A549 (cell line): ENCODE measurements around the gene UMAD1. TPM values are rescaled to one million over a fixed set of nuclear protein-coding genes. Genes with fewer than 3 reads are reported as not detected.

ENCODE experiments used
- ATAC-seq, 2 experiments: fragments of 200-7000 bp in 1 of 2; fragments of >200 bp in 1 of 2; cut with Nextera tagmentation in 1 of 2; cut with Tn5 transposase in 1 of 2; 3 replicates each; pipeline versions ENCODE4 v1.8.0 to v1.9.1; 2018 to 2020; ENCODE audit warnings: mild to moderate bottlenecking in 1 of 2, moderate library complexity in 1 of 2
- CTCF ChIA-PET: fragments of 300-600 bp; sonication (Branson Sonifier 250); formaldehyde crosslinking; extraction: SDS; loops from one replicate; lab custom pipeline; 2021; ENCODE audit warnings: antibody characterized with exemption, inconsistent platforms; lab: Yijun Ruan, JAX
- POLR2A ChIA-PET: fragments of 350-600 bp; formaldehyde crosslinking; extraction: SDS; loops from one replicate; lab custom pipeline; 2021; ENCODE audit warnings: antibody characterized with exemption, inconsistent platforms; lab: Yijun Ruan, JAX
- DNase-seq, 2 experiments: peaks; one replicate each; pipeline versions ENCODE4 v3.0.0 to v3.0.0-alpha.2; 2011 to 2016; ENCODE audit warnings: low read depth in 1 of 2, low spot score in 1 of 2
- FAIRE-seq: peaks from 2 replicates; lab custom pipeline; 2011; peaks lifted over from hg19 to GRCh38; lab: Jason Lieb, UNC
- H3K27ac ChIP-seq, 2 experiments: fragments of >200 bp; sonication (Bioruptor Twin); formaldehyde crosslinking; 3 replicates each; pipeline ENCODE4 v1.5.1; 2016 to 2017
- H3K4me1 ChIP-seq: fragments of >200 bp; sonication (Bioruptor Twin); formaldehyde crosslinking; 3 replicates; pipeline ENCODE4 v1.6.1; 2016
- H3K4me2 ChIP-seq: fragments of >200 bp; sonication (Bioruptor Twin); formaldehyde crosslinking; 3 replicates; pipeline ENCODE4 v1.6.1; 2016
- H3K4me3 ChIP-seq: fragments of >200 bp; sonication (Bioruptor Twin); formaldehyde crosslinking; 3 replicates; pipeline ENCODE4 v1.5.1; 2016
- H3K9me3 ChIP-seq: fragments of >200 bp; sonication (Bioruptor Twin); formaldehyde crosslinking; 3 replicates; pipeline ENCODE4 v1.6.1; 2016
- BHLHE40 ChIP-seq: IDR thresholded peaks from 2 replicates; pipeline ENCODE4 v1.6.1; 2012; ENCODE audit warnings: low read depth, low read length, inconsistent platforms
- CBX8 ChIP-seq: fragments of 200-600 bp; sonication (generic); IDR thresholded peaks from 2 replicates; pipeline ENCODE4 v1.6.1; 2016
- FOSL2 ChIP-seq, 2 experiments: fragments of 450-650 bp in 1 of 2; fragments of >200 bp in 1 of 2; sonication (Bioruptor Twin) in 1 of 2; formaldehyde crosslinking; IDR thresholded peaks; 2 replicates each; pipeline versions ENCODE4 v1.5.0 to v1.6.1; 2016 to 2020; ENCODE audit warnings: mild to moderate bottlenecking in 1 of 2, moderate library complexity in 1 of 2
- FOXS1 ChIP-seq: fragments of 250-450 bp; sonication (Bioruptor Pico); IDR thresholded peaks from 2 replicates; pipeline ENCODE4 v1.5.0; 2020; ENCODE audit warnings: mild to moderate bottlenecking, moderate library complexity
- GATA3 ChIP-seq: IDR thresholded peaks from 2 replicates; pipeline ENCODE4 v1.6.1; 2012; ENCODE audit warnings: borderline replicate concordance
- HDAC2 ChIP-seq: fragments of 200-600 bp; sonication (generic); IDR thresholded peaks from 2 replicates; pipeline ENCODE4 v1.6.1; 2016
- HEYL ChIP-seq: fragments of 250-450 bp; sonication (Bioruptor Pico); IDR thresholded peaks from 2 replicates; pipeline ENCODE4 v1.8.0; 2021; ENCODE audit warnings: mild to moderate bottlenecking, moderate library complexity
- HOXB5 ChIP-seq: fragments of 250-450 bp; sonication (Bioruptor Pico); IDR thresholded peaks from 2 replicates; pipeline ENCODE4 v1.5.0; 2020; ENCODE audit warnings: mild to moderate bottlenecking, moderate library complexity
- KDM5A ChIP-seq: fragments of 200-600 bp; sonication (generic); IDR thresholded peaks from 2 replicates; pipeline ENCODE4 v1.6.1; 2016; ENCODE audit warnings: antibody characterized with exemption, mild to moderate bottlenecking
- MAZ ChIP-seq: fragments of 150-350 bp; IDR thresholded peaks from 2 replicates; pipeline ENCODE4 v1.6.1; 2014; ENCODE audit warnings: antibody characterized with exemption, low read depth, low read length, borderline replicate concordance
- NFE2L2 ChIP-seq: fragments of 150-350 bp; conservative IDR thresholded peaks from 2 replicates; pipeline ENCODE4 v1.6.1; 2014; ENCODE audit warnings: low read length
- NR3C1 ChIP-seq: fragments of >200 bp; sonication (Bioruptor Twin); formaldehyde crosslinking; IDR thresholded peaks from 3 replicates; pipeline ENCODE4 v1.6.1; 2017
- RARB ChIP-seq: fragments of 250-450 bp; sonication (Bioruptor Pico); IDR thresholded peaks from 2 replicates; pipeline ENCODE4 v1.8.0; 2021; ENCODE audit warnings: mild to moderate bottlenecking, moderate library complexity
- RCOR1 ChIP-seq: fragments of 150-350 bp; IDR thresholded peaks from 2 replicates; pipeline ENCODE4 v1.6.1; 2014; ENCODE audit warnings: antibody characterized with exemption, low read length, low read depth
- TFCP2L1 ChIP-seq: fragments of 250-450 bp; sonication (Bioruptor Pico); IDR thresholded peaks from 2 replicates; pipeline ENCODE4 v1.5.0; 2021; ENCODE audit warnings: mild to moderate bottlenecking
- ZC3H11A ChIP-seq: fragments of 450-650 bp; IDR thresholded peaks from 2 replicates; pipeline ENCODE4 v1.6.1; 2014; ENCODE audit warnings: antibody characterized with exemption, mild to moderate bottlenecking
- ZFP36 ChIP-seq: fragments of 450-650 bp; IDR thresholded peaks from 2 replicates; pipeline ENCODE4 v1.6.1; 2014; ENCODE audit warnings: borderline replicate concordance; ENCODE audit not compliant: partially characterized antibody
- ZSCAN20 ChIP-seq: fragments of 250-450 bp; sonication (Bioruptor Pico); IDR thresholded peaks from 2 replicates; pipeline ENCODE4 v1.8.0; 2022; ENCODE audit warnings: mild to moderate bottlenecking, moderate library complexity
- WGBS: methylation state at CpG from one replicate; pipeline ENCODE4 v1.1.6; 2017; ENCODE audit errors: missing lambda C conversion rate; 5-methylcytosine and 5-hydroxymethylcytosine counted together
- polyA plus RNA-seq, 4 experiments: library from polyadenylated mRNA; depleted of rRNA in 3 of 4; stranded (reverse); fragments of >200 nt; fragmentation: RNase III in 1 of 4; extraction: RNeasy Plus Mini Kit Qiagen cat#74134 plus additional on column Dnase treatment in 1 of 4; gene quantifications; 2 replicates in 3 of 4; 3 replicates in 1 of 4; pipeline ENCODE4 v1.2.3, GENCODE V29; 2011 to 2017
- TF ChIP-seq, protein P1 (sequence below): fragments of >200 bp; sonication (Bioruptor Twin); formaldehyde crosslinking; IDR thresholded peaks from 3 replicates; pipeline ENCODE4 v1.6.1; 2016
- TF ChIP-seq, protein P2 (sequence below): IDR thresholded peaks from 2 replicates; pipeline ENCODE4 v1.6.1; 2012
- TF ChIP-seq, protein P3 (sequence below): fragments of 450-650 bp; IDR thresholded peaks from 2 replicates; pipeline ENCODE4 v1.6.1; 2014; ENCODE audit warnings: antibody characterized with exemption
- TF ChIP-seq, protein P4 (sequence below): fragments of 250-450 bp; sonication (Bioruptor Pico); IDR thresholded peaks from 2 replicates; pipeline ENCODE4 v1.5.0; 2021; ENCODE audit warnings: mild to moderate bottlenecking, moderate library complexity, borderline replicate concordance
- TF ChIP-seq, protein P5 (sequence below): fragments of >200 bp; sonication (Bioruptor Twin); formaldehyde crosslinking; IDR thresholded peaks from 3 replicates; pipeline ENCODE4 v1.5.1; 2016
- TF ChIP-seq, protein P6 (sequence below): fragments of 250-450 bp; sonication (Bioruptor Pico); IDR thresholded peaks from 2 replicates; pipeline ENCODE4 v1.5.0; 2020; ENCODE audit warnings: low read depth, mild to moderate bottlenecking, moderate library complexity

The UMAD1 gene
- polyA plus RNA-seq, 2 of the 4 experiments (the other 2 are of a cell fraction) = 21.4 to 46.4 TPM

DNA sequence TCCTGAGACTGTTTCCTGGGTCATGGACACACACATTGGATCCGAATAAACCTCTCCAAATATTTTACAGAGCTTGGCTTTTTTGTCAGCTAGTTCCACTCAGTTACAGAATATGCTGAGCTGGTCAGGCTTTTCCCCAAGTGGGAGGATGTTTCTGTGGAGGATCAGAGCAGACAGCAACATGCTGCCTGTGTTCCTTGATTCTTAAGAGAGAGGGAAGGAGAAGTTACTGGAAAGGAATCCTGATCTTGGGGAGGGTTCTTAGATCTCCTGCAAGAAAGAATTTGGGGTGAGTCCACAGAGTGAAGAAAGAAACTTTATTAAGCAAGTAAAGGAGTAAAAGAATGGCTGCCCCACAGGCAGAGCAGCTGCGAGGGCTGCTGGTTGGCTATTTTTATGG, 154.7 kb downstream of the UMAD1 start:
- no peak overlapping the region for H3K4me2 ChIP-seq
- no peak overlapping the region for H3K4me3 ChIP-seq
- 0 out of 6 replicates have a peak overlapping the region, but pooled peaks of 1 of the 2 experiments have one; percentile 18 for H3K27ac ChIP-seq
- TF ChIP-seq RARB = no peak
- TF ChIP-seq, protein P1, sequence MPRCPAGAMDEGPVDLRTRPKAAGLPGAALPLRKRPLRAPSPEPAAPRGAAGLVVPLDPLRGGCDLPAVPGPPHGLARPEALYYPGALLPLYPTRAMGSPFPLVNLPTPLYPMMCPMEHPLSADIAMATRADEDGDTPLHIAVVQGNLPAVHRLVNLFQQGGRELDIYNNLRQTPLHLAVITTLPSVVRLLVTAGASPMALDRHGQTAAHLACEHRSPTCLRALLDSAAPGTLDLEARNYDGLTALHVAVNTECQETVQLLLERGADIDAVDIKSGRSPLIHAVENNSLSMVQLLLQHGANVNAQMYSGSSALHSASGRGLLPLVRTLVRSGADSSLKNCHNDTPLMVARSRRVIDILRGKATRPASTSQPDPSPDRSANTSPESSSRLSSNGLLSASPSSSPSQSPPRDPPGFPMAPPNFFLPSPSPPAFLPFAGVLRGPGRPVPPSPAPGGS = no peak
- TF ChIP-seq, protein P2, sequence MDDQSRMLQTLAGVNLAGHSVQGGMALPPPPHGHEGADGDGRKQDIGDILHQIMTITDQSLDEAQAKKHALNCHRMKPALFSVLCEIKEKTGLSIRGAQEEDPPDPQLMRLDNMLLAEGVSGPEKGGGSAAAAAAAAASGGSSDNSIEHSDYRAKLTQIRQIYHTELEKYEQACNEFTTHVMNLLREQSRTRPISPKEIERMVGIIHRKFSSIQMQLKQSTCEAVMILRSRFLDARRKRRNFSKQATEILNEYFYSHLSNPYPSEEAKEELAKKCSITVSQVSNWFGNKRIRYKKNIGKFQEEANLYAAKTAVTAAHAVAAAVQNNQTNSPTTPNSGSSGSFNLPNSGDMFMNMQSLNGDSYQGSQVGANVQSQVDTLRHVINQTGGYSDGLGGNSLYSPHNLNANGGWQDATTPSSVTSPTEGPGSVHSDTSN = no peak
- TF ChIP-seq ZSCAN20 (CRISPR knock-in tag) = no peak
- TF ChIP-seq RCOR1 = no peak
- TF ChIP-seq HOXB5 (CRISPR knock-in tag) = no peak
- WGBS = 86% methylated on average over 2 of the region's 2 CpGs
- H3K4me1 ChIP-seq = peaks cover 36% of the 10 kb centered on the region
- ChIA-PET POLR2A (no interaction called here), CTCF (no interaction called here)
- ATAC-seq = no peak
- peaks cover 8% of the 10 kb centered on the region; the same call in 1 of the 3 replicates for H3K9me3 ChIP-seq
- DNase-seq = no peak
- no peak for FAIRE-seq

DNA sequence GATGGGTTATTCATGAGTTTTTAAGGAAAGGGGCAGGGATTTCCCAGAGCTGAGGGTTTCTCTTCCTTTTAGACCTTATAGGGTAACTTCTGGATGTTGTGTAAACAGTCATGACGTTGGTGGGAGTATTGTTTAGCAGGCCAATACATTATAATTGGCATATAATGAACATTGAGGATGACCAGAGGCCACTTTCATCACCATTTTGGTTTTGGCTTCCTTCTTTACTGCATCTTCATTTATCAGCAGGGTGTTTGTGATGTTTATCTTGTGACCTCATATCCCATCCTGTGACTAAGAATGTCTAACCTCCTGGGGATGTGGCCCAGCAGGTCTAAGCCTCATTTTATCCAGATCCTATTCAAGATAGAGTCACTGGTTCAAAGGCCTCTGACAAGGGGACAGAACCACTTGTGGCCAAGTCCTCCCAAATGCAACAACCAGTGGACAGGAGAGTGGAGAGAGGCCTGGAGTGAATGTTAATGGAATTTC, 155.1 kb downstream of the UMAD1 start:
- 23% methylated on average over 1 of the region's 1 CpG for WGBS
- Histone ChIP-seq H3K27ac (0 out of 6 replicates have a peak overlapping the region, but pooled peaks of 1 of the 2 experiments have one; percentile 18), H3K4me2 (peak overlapping the region; percentile 33; the same call in 1 of the 3 replicates), H3K9me3 (peaks cover 8% of the 10 kb centered on the region; the same call in 1 of the 3 replicates), H3K4me1 (peaks cover 37% of the 10 kb centered on the region), H3K4me3 (no peak overlapping the region)
- ATAC-seq (peak; percentile 54 to 61; a peak in 2 of 6 replicates), FAIRE-seq (no peak), DNase-seq (peak; percentile 9 to 52)
- TF ChIP-seq GATA3 (peak; percentile 59; the same call in 1 of the 2 replicates), FOXS1 (CRISPR knock-in tag) (no peak), NFE2L2 (no peak), FOSL2 (IDR thresholded peaks at IDR 0.05) (no peak), FOSL2 (CRISPR knock-in tag; IDR thresholded peaks at IDR 0.05) (0 out of 2 replicates have a peak, but pooled peaks have one; percentile 12), KDM5A (no peak), ZC3H11A (no peak), HEYL (CRISPR knock-in tag) (no peak)
- TF ChIP-seq, protein P3, sequence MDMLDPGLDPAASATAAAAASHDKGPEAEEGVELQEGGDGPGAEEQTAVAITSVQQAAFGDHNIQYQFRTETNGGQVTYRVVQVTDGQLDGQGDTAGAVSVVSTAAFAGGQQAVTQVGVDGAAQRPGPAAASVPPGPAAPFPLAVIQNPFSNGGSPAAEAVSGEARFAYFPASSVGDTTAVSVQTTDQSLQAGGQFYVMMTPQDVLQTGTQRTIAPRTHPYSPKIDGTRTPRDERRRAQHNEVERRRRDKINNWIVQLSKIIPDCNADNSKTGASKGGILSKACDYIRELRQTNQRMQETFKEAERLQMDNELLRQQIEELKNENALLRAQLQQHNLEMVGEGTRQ = no peak
- TF ChIP-seq, protein P4, sequence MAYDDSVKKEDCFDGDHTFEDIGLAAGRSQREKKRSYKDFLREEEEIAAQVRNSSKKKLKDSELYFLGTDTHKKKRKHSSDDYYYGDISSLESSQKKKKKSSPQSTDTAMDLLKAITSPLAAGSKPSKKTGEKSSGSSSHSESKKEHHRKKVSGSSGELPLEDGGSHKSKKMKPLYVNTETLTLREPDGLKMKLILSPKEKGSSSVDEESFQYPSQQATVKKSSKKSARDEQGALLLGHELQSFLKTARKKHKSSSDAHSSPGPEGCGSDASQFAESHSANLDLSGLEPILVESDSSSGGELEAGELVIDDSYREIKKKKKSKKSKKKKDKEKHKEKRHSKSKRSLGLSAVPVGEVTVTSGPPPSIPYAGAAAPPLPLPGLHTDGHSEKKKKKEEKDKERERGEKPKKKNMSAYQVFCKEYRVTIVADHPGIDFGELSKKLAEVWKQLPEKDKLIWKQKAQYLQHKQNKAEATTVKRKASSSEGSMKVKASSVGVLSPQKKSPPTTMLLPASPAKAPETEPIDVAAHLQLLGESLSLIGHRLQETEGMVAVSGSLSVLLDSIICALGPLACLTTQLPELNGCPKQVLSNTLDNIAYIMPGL = no peak
- ChIA-PET POLR2A (no interaction called here), CTCF (no interaction called here)

DNA sequence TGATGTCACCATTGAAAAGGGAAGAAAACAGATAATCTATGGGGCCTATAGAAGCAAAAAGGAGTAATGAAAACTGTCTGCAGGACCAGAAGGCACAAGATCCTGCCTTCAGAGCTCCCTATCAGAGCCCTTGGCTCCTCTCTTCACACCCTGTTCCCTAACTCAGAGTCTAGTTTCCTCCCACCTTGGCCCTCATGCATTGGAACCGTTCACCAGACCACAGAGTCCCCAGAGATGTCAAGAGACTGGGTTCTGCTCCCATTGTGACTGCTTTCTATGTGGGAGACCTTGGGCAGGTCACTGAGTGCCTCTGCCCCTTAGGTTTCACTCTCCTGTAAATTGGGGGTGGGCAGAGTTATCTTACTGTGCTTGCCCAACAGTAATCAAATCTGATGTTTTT, 158.0 kb downstream of the UMAD1 start:
- Histone ChIP-seq H3K9me3 (peaks cover 8% of the 10 kb centered on the region; the same call in 1 of the 3 replicates), H3K4me2 (peak overlapping the region; percentile 64), H3K27ac (peak overlapping the region; percentile 36 to 81; a peak in 5 of 6 replicates), H3K4me1 (peaks cover 48% of the 10 kb centered on the region), H3K4me3 (no peak overlapping the region)
- FAIRE-seq = no peak
- ATAC-seq = peak in 1 of 2 experiments; percentile 57; a peak in 4 of 6 replicates
- CTCF ChIA-PET = no interaction called here
- WGBS = 22% methylated on average over 1 of the region's 1 CpG
- DNase-seq = no peak
- POLR2A ChIA-PET = no interaction called here
- no peak for TF ChIP-seq HDAC2
- TF ChIP-seq, protein P5, sequence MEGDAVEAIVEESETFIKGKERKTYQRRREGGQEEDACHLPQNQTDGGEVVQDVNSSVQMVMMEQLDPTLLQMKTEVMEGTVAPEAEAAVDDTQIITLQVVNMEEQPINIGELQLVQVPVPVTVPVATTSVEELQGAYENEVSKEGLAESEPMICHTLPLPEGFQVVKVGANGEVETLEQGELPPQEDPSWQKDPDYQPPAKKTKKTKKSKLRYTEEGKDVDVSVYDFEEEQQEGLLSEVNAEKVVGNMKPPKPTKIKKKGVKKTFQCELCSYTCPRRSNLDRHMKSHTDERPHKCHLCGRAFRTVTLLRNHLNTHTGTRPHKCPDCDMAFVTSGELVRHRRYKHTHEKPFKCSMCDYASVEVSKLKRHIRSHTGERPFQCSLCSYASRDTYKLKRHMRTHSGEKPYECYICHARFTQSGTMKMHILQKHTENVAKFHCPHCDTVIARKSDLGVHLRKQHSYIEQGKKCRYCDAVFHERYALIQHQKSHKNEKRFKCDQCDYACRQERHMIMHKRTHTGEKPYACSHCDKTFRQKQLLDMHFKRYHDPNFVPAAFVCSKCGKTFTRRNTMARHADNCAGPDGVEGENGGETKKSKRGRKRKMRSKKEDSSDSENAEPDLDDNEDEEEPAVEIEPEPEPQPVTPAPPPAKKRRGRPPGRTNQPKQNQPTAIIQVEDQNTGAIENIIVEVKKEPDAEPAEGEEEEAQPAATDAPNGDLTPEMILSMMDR = no peak
- TF ChIP-seq MAZ = no peak
- TF ChIP-seq, protein P6, sequence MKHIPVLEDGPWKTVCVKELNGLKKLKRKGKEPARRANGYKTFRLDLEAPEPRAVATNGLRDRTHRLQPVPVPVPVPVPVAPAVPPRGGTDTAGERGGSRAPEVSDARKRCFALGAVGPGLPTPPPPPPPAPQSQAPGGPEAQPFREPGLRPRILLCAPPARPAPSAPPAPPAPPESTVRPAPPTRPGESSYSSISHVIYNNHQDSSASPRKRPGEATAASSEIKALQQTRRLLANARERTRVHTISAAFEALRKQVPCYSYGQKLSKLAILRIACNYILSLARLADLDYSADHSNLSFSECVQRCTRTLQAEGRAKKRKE (CRISPR knock-in tag) = no peak
- no peak for TF ChIP-seq BHLHE40
- TF ChIP-seq CBX8 = no peak
- no peak for TF ChIP-seq NR3C1
- TF ChIP-seq ZFP36 = no peak
- no peak for TF ChIP-seq TFCP2L1
